ENCODE data around the gene CEP70.

CEP70 gene

DNA sequence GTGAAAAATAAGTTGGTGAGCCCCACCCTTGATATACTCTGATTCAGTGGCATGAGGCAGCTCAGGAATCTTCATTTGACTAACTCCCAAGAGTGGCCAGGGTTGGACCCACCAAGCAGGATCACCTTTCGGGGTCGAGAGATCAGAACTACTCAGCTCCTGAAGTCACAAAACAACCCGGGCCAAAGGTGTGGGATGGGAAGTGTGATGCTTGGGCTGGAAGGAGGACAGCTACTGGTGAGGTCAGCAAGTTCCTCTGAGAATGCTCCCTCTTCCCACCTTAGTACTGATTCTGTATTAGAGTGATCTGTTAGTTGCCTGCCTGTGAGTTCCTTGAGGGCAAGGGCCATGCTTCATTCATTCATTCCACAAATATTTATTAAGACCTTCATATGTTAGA, 144.6 kb downstream of the CEP70 start:
- no peak for DNase-seq

DNA sequence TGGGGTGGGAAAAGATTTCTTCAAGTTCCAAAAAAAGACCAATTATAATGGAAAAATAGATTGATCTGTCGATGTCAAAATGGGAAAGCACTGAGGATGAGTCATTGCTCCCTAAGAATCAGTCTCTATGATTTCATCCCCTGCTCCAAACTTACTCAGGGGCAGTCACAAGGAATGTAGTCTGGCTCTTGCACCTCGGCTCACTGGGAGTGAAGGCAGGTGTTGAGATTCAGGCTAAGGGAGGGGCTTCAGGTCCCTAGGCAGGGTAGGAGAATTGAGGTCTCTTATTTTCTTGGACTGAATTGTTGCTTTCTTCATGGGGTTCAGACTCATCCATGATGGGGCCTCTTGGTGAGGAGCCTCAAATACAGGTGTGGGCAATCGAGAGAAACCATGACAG, 145.4 kb downstream of the CEP70 start:
- no peak for DNase-seq

GRCh38 chr3:138445654-138446053, 148.4 kb downstream of the CEP70 start:
- no peak for DNase-seq

- DNase-seq: no peak
Observed at GRCh38 chr3:138445236-138445635, 148.8 kb downstream of the CEP70 start.
